GM21529 (cell line): Measurements from ENCODE around the gene C7orf25.
"Not testable (repeated sequence)": the region's sequence is repeated elsewhere in the genome, so short reads cannot be mapped to it uniquely, and the experiment has no call there.

ENCODE experiments used
- ATAC-seq: cut with Tn5 transposase; IDR thresholded peaks from one replicate; pipeline ENCODE4 v1.9.1; 2021; ENCODE audit not compliant: unreplicated experiment

The C7orf25 gene

DNA sequence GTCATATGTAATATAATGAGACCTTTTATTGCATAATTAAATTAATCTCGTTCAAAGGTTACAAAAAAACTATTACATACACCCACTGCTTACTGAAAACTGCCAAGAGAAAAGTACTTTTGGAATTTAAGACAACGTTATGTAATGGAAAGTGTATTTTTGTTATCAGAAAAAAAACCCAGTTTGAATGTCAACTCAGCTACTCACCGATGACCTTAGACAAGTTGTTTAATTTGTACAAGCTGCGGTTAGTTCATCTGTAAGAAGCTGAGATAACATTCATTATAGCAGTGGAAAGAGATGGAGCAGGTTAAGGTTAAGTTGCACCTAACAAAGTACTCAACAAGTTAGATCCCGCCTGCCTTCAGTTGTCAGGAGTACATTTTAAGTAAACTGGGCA is 19.0 kb upstream of the C7orf25 start:
- ATAC-seq, result no peak

DNA sequence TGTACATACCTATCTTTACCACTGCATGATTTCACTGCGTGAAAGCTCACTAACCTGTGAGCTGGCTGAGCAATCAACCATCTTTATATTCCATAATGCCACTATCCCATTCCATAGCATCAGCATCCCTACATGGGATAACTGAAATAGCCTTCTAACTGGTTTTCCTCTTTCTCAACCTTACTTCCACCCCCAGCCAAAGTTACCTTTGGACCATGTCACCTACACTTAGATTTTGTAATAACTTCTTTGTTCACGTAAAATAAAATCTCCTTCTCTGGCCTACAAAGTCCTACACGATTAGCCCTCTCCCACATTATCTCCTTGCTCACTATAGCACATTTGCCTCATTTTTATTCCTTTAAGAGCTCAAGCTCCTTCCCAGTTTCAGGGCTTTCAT is 17.6 kb upstream of the C7orf25 start:
- no peak for ATAC-seq

DNA sequence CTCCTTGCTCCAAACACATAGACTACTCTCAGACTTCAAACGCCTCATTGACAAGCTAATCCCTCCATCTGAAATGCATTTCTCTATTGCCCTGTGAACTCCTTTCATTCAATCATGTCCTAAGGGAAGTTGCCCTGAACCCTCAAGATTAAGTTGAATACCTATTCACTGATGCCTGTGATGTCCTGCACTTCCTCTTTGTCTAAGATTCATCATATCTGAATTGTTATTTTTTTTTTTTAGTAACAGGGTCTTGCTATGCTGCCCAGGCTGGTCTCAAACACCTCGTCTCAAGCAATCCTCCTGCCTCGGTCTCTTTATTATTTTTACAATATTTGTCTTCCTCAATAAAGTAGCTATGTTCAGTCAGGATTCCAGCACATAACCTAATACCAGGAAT is 16.9 kb upstream of the C7orf25 start:
- no peak for ATAC-seq

GRCh38 chr7:42926204-42926603 is 14.3 kb upstream of the C7orf25 start:
- no peak for ATAC-seq

DNA sequence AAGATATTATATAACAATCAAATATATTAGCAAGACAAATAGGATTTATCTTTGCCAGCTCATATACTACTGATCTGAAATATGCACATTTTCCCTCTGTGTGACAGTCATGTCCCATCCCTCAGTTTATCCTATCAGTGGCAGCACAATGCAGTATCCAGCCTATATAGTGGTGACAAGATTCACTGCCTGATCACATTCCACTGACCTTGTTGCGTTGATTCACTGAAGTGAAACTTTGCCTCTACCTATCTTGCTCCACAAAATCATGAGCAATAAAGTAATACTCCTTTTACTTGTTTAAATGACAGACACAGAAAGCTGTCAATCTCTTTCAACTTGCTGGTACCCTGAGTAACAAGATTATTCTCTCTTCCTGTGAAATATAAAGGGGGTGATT is 13.8 kb upstream of the C7orf25 start:
- no peak for ATAC-seq

DNA sequence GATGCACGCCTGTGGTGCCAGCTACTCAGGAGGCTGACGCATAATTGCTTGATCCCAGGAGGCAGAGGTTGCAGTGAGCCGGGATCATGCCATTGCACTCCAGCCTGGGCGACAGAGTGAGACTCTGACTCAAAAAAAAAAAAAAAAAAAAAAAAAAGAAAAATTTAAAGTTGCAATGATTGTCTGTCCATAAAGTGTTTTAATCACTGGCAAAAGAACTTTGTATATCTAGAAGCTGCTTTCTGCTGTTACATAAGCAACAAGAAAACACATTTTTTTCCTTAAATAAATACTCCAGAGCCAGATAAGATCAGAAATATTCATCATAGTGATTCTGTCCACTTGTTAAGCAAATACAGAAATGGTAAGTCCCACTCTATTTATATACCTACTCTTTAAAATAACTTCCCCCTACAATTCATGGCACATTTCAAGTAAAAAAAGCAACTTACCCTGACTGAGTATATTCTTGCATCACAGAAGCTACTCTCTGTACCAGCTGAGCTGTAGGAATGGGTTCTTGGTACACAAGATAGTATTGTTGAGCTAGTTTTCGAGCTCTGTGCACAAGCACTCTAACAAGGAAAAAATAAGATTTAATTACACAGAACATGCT is 12.5 kb upstream of the C7orf25 start:
- ATAC-seq, result no peak

DNA sequence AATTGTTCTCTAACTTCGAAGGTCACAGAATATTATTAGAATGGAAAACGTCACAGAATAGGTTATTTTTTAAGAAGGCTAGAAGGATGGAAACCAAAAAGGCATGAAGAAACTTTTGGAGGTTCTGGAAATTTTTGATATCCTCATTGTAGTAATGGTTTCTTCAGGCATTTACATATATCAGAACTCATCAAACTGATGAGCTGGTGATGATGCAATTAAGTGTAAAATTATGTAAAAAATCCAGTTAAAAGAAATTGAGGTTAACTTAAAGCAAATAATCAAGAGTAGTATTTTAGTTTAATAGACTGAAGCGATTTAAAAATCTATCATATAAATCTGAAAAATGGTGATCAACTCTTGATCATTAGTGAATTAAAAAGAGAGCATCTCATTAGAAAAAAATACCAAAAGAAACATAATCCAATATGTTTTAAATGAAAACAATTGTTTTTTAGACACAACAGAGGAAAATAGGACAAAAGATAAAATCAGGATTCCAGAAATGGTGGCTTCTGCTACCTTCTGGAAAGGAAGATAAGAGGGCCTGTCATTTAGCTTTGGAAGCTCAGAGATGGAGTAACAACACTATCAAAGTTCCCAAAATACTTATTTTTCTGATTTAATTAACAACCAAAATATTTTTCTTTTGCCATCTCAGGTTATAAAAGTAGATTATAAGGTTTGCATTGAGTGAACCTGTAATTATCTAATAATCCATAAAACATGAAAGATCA is 10.3 kb upstream of the C7orf25 start:
- ATAC-seq, result no peak

DNA sequence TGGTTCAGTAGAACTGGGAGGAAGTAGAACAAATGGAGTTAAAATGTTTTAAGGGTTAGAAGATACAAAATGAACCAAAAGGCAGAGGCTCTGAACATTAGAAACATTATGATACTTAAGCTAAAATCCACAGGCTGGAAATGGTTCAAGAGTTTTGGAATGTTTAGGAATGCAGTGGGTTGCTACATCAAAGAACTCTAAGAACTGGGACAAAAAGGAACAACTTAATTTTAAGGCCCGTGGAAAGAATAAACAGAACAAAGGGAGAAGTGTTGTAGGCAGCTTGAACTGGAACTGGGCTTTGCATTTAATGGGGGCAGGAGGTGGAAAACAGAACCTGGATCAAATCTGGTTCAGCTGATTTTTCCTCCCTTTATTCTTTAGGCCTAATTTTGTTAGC is 3.5 kb upstream of the C7orf25 start:
- ATAC-seq, result no peak

DNA sequence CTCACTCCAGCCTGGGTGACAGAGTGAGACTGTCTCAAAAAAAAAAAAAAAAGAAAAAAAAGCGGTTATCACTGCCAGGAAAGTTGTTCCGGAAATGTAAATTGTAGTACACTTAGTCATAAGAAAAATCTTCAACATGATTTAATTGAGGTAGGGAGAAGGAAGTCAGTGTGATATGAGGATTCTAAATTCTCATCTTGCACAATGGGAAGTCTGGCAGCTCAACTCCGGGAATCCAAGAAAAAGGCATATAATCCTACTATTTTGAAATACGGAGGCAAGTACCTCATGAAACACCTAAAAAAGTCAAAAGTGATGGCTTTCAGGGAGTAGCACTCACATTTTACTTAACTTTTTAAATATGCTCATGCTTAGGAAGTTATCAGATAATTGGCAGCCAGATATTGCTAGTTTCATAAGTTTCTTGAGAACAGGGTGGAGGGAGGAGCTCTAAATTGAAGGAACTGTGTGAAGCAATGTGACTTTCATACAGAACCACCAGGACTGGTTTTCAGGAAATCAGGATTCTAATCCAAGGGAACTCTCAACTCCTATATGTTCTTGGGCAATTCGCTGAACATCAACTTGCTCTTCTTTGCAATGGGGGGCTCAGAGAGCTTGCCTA is 2.7 kb upstream of the C7orf25 start:
- ATAC-seq, result no peak

GRCh38 chr7:42914009-42914408 is 2.1 kb upstream of the C7orf25 start:
- no peak for ATAC-seq

- no peak for ATAC-seq
Measured at GRCh38 chr7:42913591-42913990, 1.7 kb upstream of the C7orf25 start.

DNA sequence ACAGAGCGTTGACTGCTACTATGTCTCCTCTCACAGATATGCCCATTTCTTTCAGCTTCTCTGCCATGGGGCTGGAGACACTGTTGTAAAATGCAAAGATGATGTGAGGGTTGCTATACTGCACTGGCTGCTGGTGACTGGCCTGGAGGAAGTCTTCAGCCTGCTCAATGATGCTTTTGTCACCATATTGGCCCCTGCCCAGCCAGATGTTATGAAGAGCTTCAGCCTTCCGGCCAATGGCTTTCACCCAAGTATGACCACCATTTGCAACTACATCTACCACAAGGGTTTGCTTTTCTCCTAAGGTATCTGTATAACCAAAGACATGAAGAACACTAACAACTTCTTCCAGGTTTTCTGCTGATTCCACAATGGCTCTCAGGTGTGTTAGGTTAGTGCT is 1.6 kb downstream of the C7orf25 start:
- ATAC-seq, result no peak

- no peak for ATAC-seq
Measured at GRCh38 chr7:42907316-42907715, 4.6 kb downstream of the C7orf25 start.

DNA sequence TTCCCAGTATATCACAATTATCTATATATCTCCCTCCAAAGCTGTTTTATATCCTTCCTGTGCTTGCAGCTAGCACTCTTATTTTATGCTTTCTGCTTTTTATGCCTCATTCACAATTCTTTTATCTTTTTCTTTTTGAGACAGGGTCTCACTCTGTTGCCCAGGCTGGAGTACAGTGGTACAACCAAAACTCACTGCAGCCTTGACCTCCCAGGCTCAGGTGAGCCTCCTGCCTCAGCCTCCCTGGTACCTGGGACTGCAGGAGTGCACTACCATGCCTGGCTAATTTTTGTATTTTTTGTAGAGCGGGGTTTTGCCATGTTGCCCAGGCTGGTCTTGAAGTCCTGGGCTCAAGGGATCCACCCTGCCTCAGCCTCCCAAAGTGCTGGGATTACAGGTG is 5.7 kb downstream of the C7orf25 start:
- ATAC-seq, result no peak

DNA sequence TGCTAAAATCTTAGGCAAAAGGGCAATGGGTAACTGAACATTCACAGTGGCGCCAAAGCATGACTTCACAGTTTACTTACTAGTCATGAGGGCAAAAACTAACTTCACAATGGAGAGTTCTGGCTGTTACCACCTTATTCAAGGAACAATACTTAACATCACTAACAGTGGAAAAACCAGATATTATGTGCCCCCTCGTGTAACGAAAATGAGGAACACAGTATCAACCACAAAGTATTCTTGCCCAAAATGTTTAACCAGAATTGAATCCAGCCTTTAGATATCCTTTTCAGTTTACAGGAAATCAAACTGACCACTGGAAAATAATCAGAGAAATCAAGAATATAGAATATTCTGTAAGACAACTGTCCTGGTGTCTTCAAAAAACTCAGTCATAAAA is 9.5 kb downstream of the C7orf25 start:
- ATAC-seq, result no peak

- ATAC-seq, result no peak
Measured at GRCh38 chr7:42900842-42901241, 11.0 kb downstream of the C7orf25 start.

- no peak for ATAC-seq
Measured at GRCh38 chr7:42893346-42894240, 18.3 kb downstream of the C7orf25 start.

GRCh38 chr7:42886893-42887505 is 24.9 kb downstream of the C7orf25 start:
- ATAC-seq, result no peak

DNA sequence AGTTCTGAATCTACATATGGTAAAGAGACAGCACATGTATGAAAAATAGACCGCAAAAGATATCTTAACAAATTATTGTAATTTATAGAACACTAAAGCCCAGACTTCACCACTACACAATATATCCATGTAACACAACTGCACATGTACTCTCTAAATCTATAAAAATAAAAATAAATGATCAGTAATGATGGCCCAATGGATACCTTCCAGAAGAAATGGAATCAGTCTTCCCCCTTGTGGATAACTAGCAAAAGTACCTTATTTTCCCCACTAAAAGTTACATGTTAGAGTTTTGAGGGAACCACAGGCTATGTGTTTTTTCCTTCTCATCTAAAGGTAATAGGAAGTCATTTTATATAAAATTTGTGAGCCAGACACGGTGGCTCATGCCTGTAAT is 25.7 kb downstream of the C7orf25 start:
- no peak for ATAC-seq

DNA sequence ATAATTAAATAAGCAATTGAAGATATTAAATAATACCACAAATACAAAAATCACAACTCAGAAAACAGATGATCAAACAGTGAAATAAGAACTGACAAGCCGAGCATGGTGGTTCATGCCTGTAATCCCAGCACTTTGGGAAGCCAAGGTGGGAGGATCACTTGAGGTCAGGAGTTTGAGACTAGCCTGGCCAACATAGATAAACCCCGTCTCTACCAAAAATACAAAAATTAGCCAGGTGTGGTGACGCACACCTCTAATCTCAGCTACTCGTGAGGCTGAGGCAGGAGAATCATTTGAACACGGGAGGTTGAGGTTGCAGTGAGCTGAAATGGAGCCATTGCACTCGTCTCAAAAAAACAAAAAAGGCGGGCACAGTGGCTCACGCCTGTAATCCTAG is 26.7 kb downstream of the C7orf25 start:
- ATAC-seq, result not testable (repeated sequence)

DNA sequence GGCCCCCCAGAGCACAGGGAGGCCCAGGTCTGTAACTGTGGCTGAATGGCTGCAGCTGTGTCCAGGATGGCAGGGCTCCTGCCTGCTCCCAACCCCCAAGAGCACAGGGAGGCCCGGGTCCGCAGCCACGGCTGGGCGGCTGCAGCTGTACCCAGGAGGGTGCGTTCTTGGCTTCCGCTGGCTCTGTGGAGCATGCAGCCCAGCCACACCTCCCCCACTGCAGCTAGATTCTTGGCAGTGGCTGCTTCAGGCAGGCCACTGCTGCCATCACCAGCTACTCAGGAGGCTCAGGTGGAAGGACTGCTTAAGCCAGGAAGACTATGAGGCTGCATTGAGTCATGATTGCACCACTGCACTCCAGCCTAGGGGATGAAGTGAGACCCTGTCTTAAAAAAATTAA is 27.9 kb downstream of the C7orf25 start:
- ATAC-seq, result no peak
